ENCODE data around the gene LRRC4B. TPM values are rescaled to one million over a fixed set of nuclear protein-coding genes. Genes with fewer than 3 reads are reported as not detected.

LRRC4B gene
- total and polyA plus RNA-seq, 2 donors from 2014 or later: 1.2 to 2.6 TPM

DNA sequence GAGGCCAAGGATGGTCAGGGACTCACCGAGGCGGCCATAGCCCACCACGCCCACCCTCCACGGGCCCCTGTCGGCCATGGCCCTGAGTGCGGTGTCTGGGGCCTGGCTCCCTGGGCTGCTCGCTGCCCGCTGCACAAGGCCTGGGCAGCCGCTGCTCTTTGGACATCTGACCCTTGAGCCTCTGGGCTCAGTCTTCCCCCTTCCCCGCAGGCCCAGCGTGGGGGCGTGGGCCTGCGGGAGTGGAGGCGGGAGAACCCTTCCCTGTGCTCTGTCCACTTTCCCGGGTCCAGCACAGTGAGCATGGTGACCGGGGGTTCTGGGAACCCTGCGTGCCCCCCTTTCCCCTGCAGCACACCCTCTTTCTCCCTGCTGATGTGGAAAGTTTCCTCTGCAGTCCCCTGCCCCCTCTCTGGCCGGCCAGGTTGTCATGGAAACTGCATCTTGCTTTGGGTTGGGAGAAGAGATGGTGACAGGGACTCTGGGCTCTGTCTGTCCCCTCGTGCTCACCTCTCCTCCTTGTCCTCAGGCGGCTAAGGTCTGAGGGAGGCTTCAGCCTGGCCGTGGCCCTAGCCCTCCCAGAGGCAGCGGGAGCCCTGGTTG lies 54.4 kb downstream of the LRRC4B start, which contains the start of gene ASPDH:
TSS of gene ASPDH (minus strand) at position 168 of the 600 bp plus-strand sequence. CDS start at position 78, 90 bp downstream.
- Histone ChIP-seq H3K27me3 (ENCODE audit: control insufficient read depth, insufficient read depth, low read length) (no peaks in the 10 kb centered on the region), H3K27ac (ENCODE audit: low read depth in 2 of 2, low read length in 2 of 2) (peak within 1 kb of the TSS in 1 of 2 donors; percentile 32), H3K36me3 (ENCODE audit: control insufficient read depth in 2 of 3, insufficient read depth in 3 of 3, low read length in 3 of 3) (no peaks in the 10 kb centered on the region), H3K4me1 (ENCODE audit: control insufficient read depth in 2 of 3, insufficient read depth in 2 of 3, low read depth in 1 of 3, low read length in 3 of 3) (peaks cover 0 to 9% (median 6%) of the 10 kb centered on the region in 3 donors), H3K9me3 (ENCODE audit: control insufficient read depth in 2 of 3, insufficient read depth in 1 of 3, low read length in 3 of 3) (no peaks in the 10 kb centered on the region), H3K9ac (ENCODE audit: low read length in 3 of 3) (peak within 1 kb of the TSS in 2 of 3 donors; percentile 32 to 46), H3K4me3 (ENCODE audit: low read length in 3 of 3) (peak within 1 kb of the TSS in 2 of 3 donors; percentile 52 to 61)
- intact Hi-C loops (cut with DNase I): no loop called here
- TF ChIP-seq, protein P1, sequence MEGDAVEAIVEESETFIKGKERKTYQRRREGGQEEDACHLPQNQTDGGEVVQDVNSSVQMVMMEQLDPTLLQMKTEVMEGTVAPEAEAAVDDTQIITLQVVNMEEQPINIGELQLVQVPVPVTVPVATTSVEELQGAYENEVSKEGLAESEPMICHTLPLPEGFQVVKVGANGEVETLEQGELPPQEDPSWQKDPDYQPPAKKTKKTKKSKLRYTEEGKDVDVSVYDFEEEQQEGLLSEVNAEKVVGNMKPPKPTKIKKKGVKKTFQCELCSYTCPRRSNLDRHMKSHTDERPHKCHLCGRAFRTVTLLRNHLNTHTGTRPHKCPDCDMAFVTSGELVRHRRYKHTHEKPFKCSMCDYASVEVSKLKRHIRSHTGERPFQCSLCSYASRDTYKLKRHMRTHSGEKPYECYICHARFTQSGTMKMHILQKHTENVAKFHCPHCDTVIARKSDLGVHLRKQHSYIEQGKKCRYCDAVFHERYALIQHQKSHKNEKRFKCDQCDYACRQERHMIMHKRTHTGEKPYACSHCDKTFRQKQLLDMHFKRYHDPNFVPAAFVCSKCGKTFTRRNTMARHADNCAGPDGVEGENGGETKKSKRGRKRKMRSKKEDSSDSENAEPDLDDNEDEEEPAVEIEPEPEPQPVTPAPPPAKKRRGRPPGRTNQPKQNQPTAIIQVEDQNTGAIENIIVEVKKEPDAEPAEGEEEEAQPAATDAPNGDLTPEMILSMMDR (IDR thresholded peaks at IDR 0.05; ENCODE audit: borderline replicate concordance, extremely low read depth, insufficient read depth): no peak
- FAIRE-seq: no peak
- peak in 3 of 5 donors; percentile 25 to 68 (median 55) for DNase-seq

GRCh38 chr19:50512999-50513745 lies 55.1 kb downstream of the LRRC4B start:
- FAIRE-seq (no peak), DNase-seq (peak in 2 of 5 donors; percentile 30 to 59)
- Histone ChIP-seq H3K9ac (ENCODE audit: low read length in 3 of 3) (peak overlapping the region in 2 of 3 donors; percentile 32 to 46), H3K4me3 (ENCODE audit: low read length in 3 of 3) (peak overlapping the region in 2 of 3 donors; percentile 52 to 61), H3K9me3 (ENCODE audit: control insufficient read depth in 2 of 3, insufficient read depth in 1 of 3, low read length in 3 of 3) (no peaks in the 10 kb centered on the region), H3K27ac (ENCODE audit: low read depth in 2 of 2, low read length in 2 of 2) (peak overlapping the region in 1 of 2 donors; percentile 32), H3K4me1 (ENCODE audit: control insufficient read depth in 2 of 3, insufficient read depth in 2 of 3, low read depth in 1 of 3, low read length in 3 of 3) (peaks cover 0 to 9% (median 6%) of the 10 kb centered on the region in 3 donors), H3K27me3 (ENCODE audit: control insufficient read depth, insufficient read depth, low read length) (no peaks in the 10 kb centered on the region), H3K36me3 (ENCODE audit: control insufficient read depth in 2 of 3, insufficient read depth in 3 of 3, low read length in 3 of 3) (no peaks in the 10 kb centered on the region)
- TF ChIP-seq, protein P1 (IDR thresholded peaks at IDR 0.05; ENCODE audit: borderline replicate concordance, extremely low read depth, insufficient read depth): no peak
- intact Hi-C loops (cut with DNase I): no loop called here

DNA sequence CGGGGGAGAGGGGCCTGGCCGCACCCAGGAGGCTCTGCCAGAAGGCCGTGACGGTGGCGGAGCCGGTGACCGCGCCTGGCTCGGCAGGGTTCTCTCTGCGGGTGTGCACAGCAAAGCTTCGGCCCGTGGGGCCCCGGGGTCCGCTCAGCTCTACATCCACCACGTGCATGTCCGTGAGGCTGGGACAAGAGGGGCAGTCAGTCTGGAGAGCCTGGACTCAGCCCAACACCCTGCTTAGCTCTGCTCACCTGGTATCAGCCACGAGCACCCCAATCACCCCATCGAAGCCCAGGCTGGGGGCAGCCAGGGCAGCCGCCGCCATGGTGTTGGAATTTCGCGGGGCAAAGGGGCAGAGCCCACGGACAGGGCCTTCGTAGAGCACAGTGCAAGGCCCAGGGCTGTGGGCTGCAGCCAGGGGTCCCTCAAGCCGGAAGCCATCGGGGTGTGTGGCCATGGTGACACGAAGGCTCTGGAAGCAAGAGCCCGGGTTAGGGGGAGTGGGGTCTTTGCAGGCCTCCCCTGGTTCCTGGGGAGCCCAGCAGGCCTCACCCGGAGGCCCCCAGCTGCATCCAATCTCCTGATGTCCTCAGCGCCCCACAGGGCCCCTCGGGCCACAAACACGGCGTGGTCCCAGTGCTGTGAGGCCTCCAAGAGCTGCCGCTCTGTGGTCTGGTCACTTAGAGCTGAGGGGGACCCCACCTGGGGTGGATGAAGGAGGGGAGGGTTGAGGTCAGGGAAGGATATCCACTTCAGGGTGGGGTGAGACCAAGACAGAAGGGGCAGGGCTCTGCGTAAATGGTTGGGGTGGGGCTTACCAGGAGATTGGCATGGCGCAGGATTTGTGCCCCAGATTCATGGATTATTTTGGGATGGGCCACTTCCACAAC lies 55.9 kb downstream of the LRRC4B start:
- H3K9ac ChIP-seq (ENCODE audit: low read length in 3 of 3): peak overlapping the region in 1 of 3 donors; percentile 46
- H3K4me1 ChIP-seq (ENCODE audit: control insufficient read depth in 2 of 3, insufficient read depth in 2 of 3, low read depth in 1 of 3, low read length in 3 of 3): peaks cover 0 to 9% (median 6%) of the 10 kb centered on the region in 3 donors
- no peaks in the 10 kb centered on the region for H3K9me3 ChIP-seq (ENCODE audit: control insufficient read depth in 2 of 3, insufficient read depth in 1 of 3, low read length in 3 of 3)
- peak in 3 of 5 donors; percentile 19 to 90 (median 80) for DNase-seq
- intact Hi-C loops (cut with DNase I): no loop called here
- H3K27ac ChIP-seq (ENCODE audit: low read depth in 2 of 2, low read length in 2 of 2): no peak overlapping the region
- no peak for FAIRE-seq
- no peaks in the 10 kb centered on the region for H3K27me3 ChIP-seq (ENCODE audit: control insufficient read depth, insufficient read depth, low read length)
- peak overlapping the region in 1 of 3 donors; percentile 75 for H3K4me3 ChIP-seq (ENCODE audit: low read length in 3 of 3)
- H3K36me3 ChIP-seq (ENCODE audit: control insufficient read depth in 2 of 3, insufficient read depth in 3 of 3, low read length in 3 of 3): no peaks in the 10 kb centered on the region
- TF ChIP-seq, protein P1 (IDR thresholded peaks at IDR 0.05; ENCODE audit: borderline replicate concordance, extremely low read depth, insufficient read depth): no peak
